IMR-90 (cell line): Measurements from ENCODE around the gene PCYT2. TPM values are rescaled to one million over a fixed set of nuclear protein-coding genes. Genes with fewer than 3 reads are reported as not detected.

Experiments used
- ATAC-seq: fragments of 200-7000 bp; cut with Tn5 transposase; 2 replicates; pipeline ENCODE4 v1.9.1; 2020; ENCODE audit warnings: low read depth, mild to moderate bottlenecking, moderate library complexity
- BruUV-seq: library from RNA; stranded (reverse); fragments of 400-500 nt; replicated peaks from 2 replicates; lab custom pipeline; 2021; lab: Mats Ljungman, UMichigan
- CTCF ChIA-PET: fragments of 300-600 bp; formaldehyde crosslinking; extraction: SDS; loops from one replicate; lab custom pipeline; 2021; ENCODE audit warnings: antibody characterized with exemption; lab: Yijun Ruan, JAX
- POLR2A ChIA-PET: fragments of 300-600 bp; sonication (Branson Sonifier 250); formaldehyde crosslinking; loops from one replicate; lab custom pipeline; 2022; ENCODE audit warnings: antibody characterized with exemption; ENCODE audit not compliant: unreplicated experiment; lab: Charles Lee
- DNase-seq: peaks from one replicate; pipeline ENCODE4 v3.0.0; 2013
- H2AFZ ChIP-seq: replicated peaks from 2 replicates; pipeline ENCODE3; 2013; ENCODE audit warnings: low read length, mild to moderate bottlenecking; ENCODE audit not compliant: poor library complexity
- H2AK5ac ChIP-seq: 2 replicates; pipeline ENCODE4 v1.6.1; 2013; ENCODE audit warnings: low read depth, low read length, inconsistent platforms
- H2AK9ac ChIP-seq: replicated peaks from 2 replicates; pipeline ENCODE3; 2013; ENCODE audit warnings: mild to moderate bottlenecking, low read depth, low read length, moderate library complexity; ENCODE audit not compliant: poor library complexity
- H2BK120ac ChIP-seq: 2 replicates; pipeline ENCODE4 v1.6.1; 2013; ENCODE audit warnings: low read depth, low read length, inconsistent platforms
- H2BK15ac ChIP-seq: 3 replicates; pipeline ENCODE4 v1.6.1; 2013; ENCODE audit warnings: low read depth, low read length, inconsistent platforms
- H2BK20ac ChIP-seq: 2 replicates; pipeline ENCODE4 v1.6.1; 2013; ENCODE audit warnings: low read depth, mild to moderate bottlenecking, inconsistent platforms, low read length, moderate library complexity
- H2BK5ac ChIP-seq: 2 replicates; pipeline ENCODE4 v1.6.1; 2013; ENCODE audit warnings: mild to moderate bottlenecking, low read depth, low read length, inconsistent platforms; ENCODE audit not compliant: poor library complexity, severe bottlenecking
- H3K14ac ChIP-seq: replicated peaks from 2 replicates; pipeline ENCODE4 v1.6.1; 2013; ENCODE audit warnings: low read depth, low read length, inconsistent platforms
- H3K18ac ChIP-seq: 2 replicates; pipeline ENCODE4 v1.6.1; 2013; ENCODE audit warnings: low read depth, low read length, control low read depth
- H3K23ac ChIP-seq: 2 replicates; pipeline ENCODE4 v1.6.1; 2013; ENCODE audit warnings: low read depth, low read length, inconsistent platforms
- H3K27ac ChIP-seq: 2 replicates; pipeline ENCODE4 v1.5.1; 2013; ENCODE audit warnings: mild to moderate bottlenecking, control low read depth, low read length; ENCODE audit not compliant: insufficient read depth
- H3K27me3 ChIP-seq: 2 replicates; pipeline ENCODE4 v1.6.1; 2013; ENCODE audit warnings: low read length; ENCODE audit not compliant: control insufficient read depth, insufficient read depth
- H3K36me3 ChIP-seq: 2 replicates; pipeline ENCODE4 v1.6.1; 2013; ENCODE audit warnings: low read length, mixed read lengths; ENCODE audit not compliant: control insufficient read depth, insufficient read depth
- H3K4ac ChIP-seq: 2 replicates; pipeline ENCODE4 v1.6.1; 2013; ENCODE audit warnings: low read depth, low read length, inconsistent platforms
- H3K4me1 ChIP-seq: 2 replicates; pipeline ENCODE4 v1.6.1; 2013; ENCODE audit warnings: low read length, mixed read lengths; ENCODE audit not compliant: control insufficient read depth, insufficient read depth
- H3K4me2 ChIP-seq: 2 replicates; pipeline ENCODE4 v1.6.1; 2013; ENCODE audit warnings: low read depth, mild to moderate bottlenecking, control low read depth, low read length, moderate library complexity
- H3K4me3 ChIP-seq: 2 replicates; pipeline ENCODE4 v1.5.1; 2013; ENCODE audit warnings: low read depth, mild to moderate bottlenecking, control low read depth, low read length, moderate library complexity; ENCODE audit not compliant: insufficient read depth
- H3K56ac ChIP-seq: 2 replicates; pipeline ENCODE4 v1.6.1; 2013; ENCODE audit warnings: low read length, inconsistent platforms; ENCODE audit not compliant: insufficient read depth; ENCODE audit errors: extremely low read depth
- H3K79me1 ChIP-seq, 2 experiments: 2 replicates each; pipeline ENCODE4 v1.6.1; 2013; ENCODE audit warnings: low read length in 2 of 2, inconsistent platforms in 1 of 2, low read depth in 1 of 2
- H3K9ac ChIP-seq: 2 replicates; pipeline ENCODE4 v1.6.1; 2013; ENCODE audit warnings: low read depth, low read length, control low read depth
- H3K9me1 ChIP-seq: 2 replicates; pipeline ENCODE4 v1.6.1; 2013; ENCODE audit warnings: low read length, inconsistent platforms; ENCODE audit not compliant: insufficient read depth
- H3K9me3 ChIP-seq: 2 replicates; pipeline ENCODE4 v1.6.1; 2013; ENCODE audit warnings: low read length; ENCODE audit not compliant: control insufficient read depth, insufficient read depth
- H4K20me1 ChIP-seq: 2 replicates; pipeline ENCODE4 v1.6.1; 2013; ENCODE audit warnings: low read length, inconsistent platforms; ENCODE audit not compliant: insufficient read depth
- H4K5ac ChIP-seq: 2 replicates; pipeline ENCODE4 v1.6.1; 2013; ENCODE audit warnings: mild to moderate bottlenecking, low read depth, low read length, control low read depth
- H4K8ac ChIP-seq, 2 experiments: 2 replicates each; pipeline ENCODE4 v1.6.1; 2013; ENCODE audit warnings: low read depth in 2 of 2, low read length in 2 of 2, control low read depth in 1 of 2, inconsistent platforms in 1 of 2
- H4K91ac ChIP-seq: 2 replicates; pipeline ENCODE4 v1.6.1; 2013; ENCODE audit warnings: low read depth, low read length, inconsistent platforms; ENCODE audit not compliant: insufficient read depth
- BHLHE40 ChIP-seq: fragments of 150-350 bp; IDR thresholded peaks from 2 replicates; pipeline ENCODE4 v1.6.1; 2016; ENCODE audit warnings: mild to moderate bottlenecking, low read depth, low read length
- CEBPB ChIP-seq: IDR thresholded peaks from 2 replicates; pipeline ENCODE4 v1.6.1; 2012; ENCODE audit warnings: low read depth, low read length, improper control_type of control experiment
- CHD1 ChIP-seq: IDR thresholded peaks from 2 replicates; pipeline ENCODE4 v1.6.1; 2012; ENCODE audit warnings: low read depth, low read length, improper control_type of control experiment
- MAFK ChIP-seq: IDR thresholded peaks from 2 replicates; pipeline ENCODE4 v1.6.1; 2012; ENCODE audit warnings: low read depth, low read length, improper control_type of control experiment
- MAZ ChIP-seq: IDR thresholded peaks from 2 replicates; pipeline ENCODE4 v1.6.1; 2012; ENCODE audit warnings: low read depth, mild to moderate bottlenecking, low read length, improper control_type of control experiment, moderate library complexity, borderline replicate concordance
- MXI1 ChIP-seq: IDR thresholded peaks from 2 replicates; pipeline ENCODE4 v1.6.1; 2012; ENCODE audit warnings: low read depth, mild to moderate bottlenecking, low read length, moderate library complexity, borderline replicate concordance
- NFE2L2 ChIP-seq: fragments of 150-350 bp; IDR thresholded peaks from 2 replicates; pipeline ENCODE4 v1.6.1; 2016; ENCODE audit warnings: low read depth, mild to moderate bottlenecking, low read length
- POLR2A ChIP-seq: IDR thresholded peaks from 2 replicates; pipeline ENCODE4 v1.6.1; 2012; ENCODE audit warnings: mild to moderate bottlenecking, low read depth, low read length
- RAD21 ChIP-seq: IDR thresholded peaks from 2 replicates; pipeline ENCODE4 v1.6.1; 2012; ENCODE audit warnings: low read length, improper control_type of control experiment
- RCOR1 ChIP-seq: IDR thresholded peaks from 2 replicates; pipeline ENCODE4 v1.6.1; 2012; ENCODE audit warnings: mild to moderate bottlenecking, low read length, improper control_type of control experiment; ENCODE audit not compliant: insufficient replicate concordance
- RFX5 ChIP-seq: IDR thresholded peaks from 2 replicates; pipeline ENCODE4 v1.8.0; 2012; ENCODE audit warnings: low read depth, mild to moderate bottlenecking, low read length, moderate library complexity
- SMC3 ChIP-seq: fragments of 150-350 bp; IDR thresholded peaks from 2 replicates; pipeline ENCODE4 v1.6.1; 2016; ENCODE audit warnings: low read depth, mild to moderate bottlenecking, antibody characterized with exemption, low read length, moderate library complexity
- USF2 ChIP-seq: fragments of 150-350 bp; IDR thresholded peaks from 2 replicates; pipeline ENCODE4 v1.6.1; 2017; ENCODE audit warnings: mild to moderate bottlenecking, antibody characterized with exemption, low read length, low read depth
- WGBS, 2 experiments: methylation state at CpG; one replicate each; pipeline versions ENCODE4 v1.1.5 to v1.1.7; 2013; ENCODE audit warnings: missing lambda C conversion rate in 2 of 2; ENCODE audit not compliant: insufficient read length in 1 of 2; ENCODE audit errors: extremely low coverage in 2 of 2; 5-methylcytosine and 5-hydroxymethylcytosine counted together
- dilution Hi-C: fragments of 300-500 bp; cut with HindIII; formaldehyde crosslinking; loops from one replicate; pipeline ENCODE4 v1.14.3; 2018; ENCODE audit warnings: low sequenced_read_pairs; ENCODE audit not compliant: unreplicated experiment
- in situ Hi-C: fragments of 300-500 bp; cut with MboI; formaldehyde crosslinking; loops from 3 replicates; pipeline ENCODE4 v1.14.3; 2019; ENCODE audit warnings: low sequenced_read_pairs, inconsistent platforms, mixed read lengths
- intact Hi-C: fragments of 100-400 bp; cut with micrococcal nuclease; formaldehyde crosslinking; loops from 2 replicates; pipeline ENCODE4 v1.10.0; 2022
- polyA plus RNA-seq, 3 experiments: library from polyadenylated mRNA; depleted of rRNA; stranded (reverse); fragments of >200 nt; gene quantifications; 2 replicates each; pipeline ENCODE4 v1.2.3, GENCODE V29; 2012; ENCODE audit warnings: low replicate concordance in 1 of 3
- total RNA-seq: library from RNA; depleted of rRNA; stranded (reverse); fragments of >200 nt; gene quantifications from 2 replicates; pipeline ENCODE4 v1.2.3, GENCODE V29; 2012
- TF ChIP-seq, protein P1 (sequence below): fragments of 150-350 bp; IDR thresholded peaks from 2 replicates; pipeline ENCODE4 v1.6.1; 2016; ENCODE audit warnings: low read depth, mild to moderate bottlenecking, low read length, moderate library complexity, borderline replicate concordance

PCYT2 gene
- total and polyA plus RNA-seq, 2 of the 4 experiments (the other 2 are of a cell fraction): 37.3 to 38.5 TPM

GRCh38 chr17:81959362-81960129, 48.3 kb upstream of the PCYT2 start:
- ATAC-seq (peak; percentile 91), DNase-seq (peak; percentile 24)
- Histone ChIP-seq H3K4me2 (peak overlapping the region; percentile 15; the same call in 1 of the 2 replicates), H2BK15ac (no peak overlapping the region), H2BK5ac (no peak overlapping the region), H2AFZ (peak overlapping the region; percentile 92), H3K27ac (no peak overlapping the region), H4K20me1 (no peaks in the 10 kb centered on the region), H3K79me1 (no peaks in the 10 kb centered on the region), H3K36me3 (no peaks in the 10 kb centered on the region), H4K91ac (no peak overlapping the region), H3K23ac (no peak overlapping the region), H3K18ac (no peak overlapping the region), H3K56ac (no peak overlapping the region), H3K27me3 (peaks cover 50% of the 10 kb centered on the region), H2BK20ac (no peak overlapping the region), H4K5ac (no peak overlapping the region), H3K9me1 (no peaks in the 10 kb centered on the region), H3K9me3 (no peaks in the 10 kb centered on the region), H2AK9ac (peak overlapping the region; percentile 78), H3K4me3 (peak overlapping the region; percentile 21), H2AK5ac (no peak overlapping the region), H4K8ac (no peak overlapping the region), H3K4ac (no peak overlapping the region), H3K4me1 (no peaks in the 10 kb centered on the region), H3K14ac (no peak overlapping the region), H3K9ac (no peak overlapping the region), H2BK120ac (no peak overlapping the region)
- dilution Hi-C loops (no loop called here), intact Hi-C loops (loop anchor here (1.0 to 10.0 kb wide), 2 partner anchors 62 to 195 kb away; no protein-coding TSS in a partner anchor), in situ Hi-C loops (no loop called here)
- WGBS, 2 experiments: 2% methylated on average over 56 of the region's 112 CpGs; no CpG with 5 or more reads in 1 of the 2 experiments
- POLR2A ChIA-PET: no interaction called here
- CTCF ChIA-PET: interaction anchor here (0.5 to 1.3 kb wide), 16 partner anchors 9 to 535 kb away, joined by 3 to 17 read pairs (median 4); partner anchors contain the start of genes CENPX, DCXR, LRRC45 and MYADML2
- BruUV-seq: no TSS peak
- TF ChIP-seq MXI1 (no peak), BHLHE40 (no peak), RAD21 (peak; percentile 90), MAZ (peak; percentile 62; the same call in 1 of the 2 replicates), RFX5 (no peak), CEBPB (no peak), SMC3 (peak; percentile 91), RCOR1 (peak; percentile 75), USF2 (no peak), CHD1 (no peak), NFE2L2 (no peak), MAFK (no peak), POLR2A (no peak)
- TF ChIP-seq, protein P1, sequence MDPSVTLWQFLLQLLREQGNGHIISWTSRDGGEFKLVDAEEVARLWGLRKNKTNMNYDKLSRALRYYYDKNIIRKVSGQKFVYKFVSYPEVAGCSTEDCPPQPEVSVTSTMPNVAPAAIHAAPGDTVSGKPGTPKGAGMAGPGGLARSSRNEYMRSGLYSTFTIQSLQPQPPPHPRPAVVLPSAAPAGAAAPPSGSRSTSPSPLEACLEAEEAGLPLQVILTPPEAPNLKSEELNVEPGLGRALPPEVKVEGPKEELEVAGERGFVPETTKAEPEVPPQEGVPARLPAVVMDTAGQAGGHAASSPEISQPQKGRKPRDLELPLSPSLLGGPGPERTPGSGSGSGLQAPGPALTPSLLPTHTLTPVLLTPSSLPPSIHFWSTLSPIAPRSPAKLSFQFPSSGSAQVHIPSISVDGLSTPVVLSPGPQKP: no peak
